GM23338 (cell line): Measurements from ENCODE around the gene TTBK1.

Experiments
- EZH2 ChIP-seq: fragments of 200-600 bp; sonication (generic); IDR thresholded peaks from one replicate; pipeline ENCODE4 v1.8.0; 2017; ENCODE audit warnings: antibody characterized with exemption, mild to moderate bottlenecking, low read depth; ENCODE audit not compliant: unreplicated experiment
- JUNB ChIP-seq: IDR thresholded peaks from one replicate; pipeline ENCODE4 v1.6.1; 2016; ENCODE audit warnings: antibody characterized with exemption; ENCODE audit not compliant: unreplicated experiment
- POLR2AphosphoS5 ChIP-seq: IDR thresholded peaks from 2 replicates; pipeline ENCODE4 v1.6.1; 2016; ENCODE audit warnings: antibody characterized with exemption, low read depth
- TF ChIP-seq, protein P1 (sequence below), 2 experiments: fragments of 200-600 bp in 1 of 2; sonication (generic) in 1 of 2; conservative IDR thresholded peaks; 2 replicates each; pipeline versions ENCODE4 v1.5.1 to v1.6.1; 2016 to 2017; ENCODE audit warnings: antibody characterized with exemption in 2 of 2, low read depth in 2 of 2, mild to moderate bottlenecking in 2 of 2, moderate library complexity in 1 of 2
- TF ChIP-seq, protein P2 (sequence below): IDR thresholded peaks from one replicate; pipeline ENCODE4 v1.6.1; 2018; ENCODE audit warnings: antibody characterized with exemption; ENCODE audit not compliant: unreplicated experiment

- TF ChIP-seq, protein P1, sequence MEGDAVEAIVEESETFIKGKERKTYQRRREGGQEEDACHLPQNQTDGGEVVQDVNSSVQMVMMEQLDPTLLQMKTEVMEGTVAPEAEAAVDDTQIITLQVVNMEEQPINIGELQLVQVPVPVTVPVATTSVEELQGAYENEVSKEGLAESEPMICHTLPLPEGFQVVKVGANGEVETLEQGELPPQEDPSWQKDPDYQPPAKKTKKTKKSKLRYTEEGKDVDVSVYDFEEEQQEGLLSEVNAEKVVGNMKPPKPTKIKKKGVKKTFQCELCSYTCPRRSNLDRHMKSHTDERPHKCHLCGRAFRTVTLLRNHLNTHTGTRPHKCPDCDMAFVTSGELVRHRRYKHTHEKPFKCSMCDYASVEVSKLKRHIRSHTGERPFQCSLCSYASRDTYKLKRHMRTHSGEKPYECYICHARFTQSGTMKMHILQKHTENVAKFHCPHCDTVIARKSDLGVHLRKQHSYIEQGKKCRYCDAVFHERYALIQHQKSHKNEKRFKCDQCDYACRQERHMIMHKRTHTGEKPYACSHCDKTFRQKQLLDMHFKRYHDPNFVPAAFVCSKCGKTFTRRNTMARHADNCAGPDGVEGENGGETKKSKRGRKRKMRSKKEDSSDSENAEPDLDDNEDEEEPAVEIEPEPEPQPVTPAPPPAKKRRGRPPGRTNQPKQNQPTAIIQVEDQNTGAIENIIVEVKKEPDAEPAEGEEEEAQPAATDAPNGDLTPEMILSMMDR (conservative IDR thresholded peaks at IDR 0.05; ENCODE audit: low read depth in 2 of 2), result no peak
- TF ChIP-seq POLR2AphosphoS5 (no peak), JUNB (no peak), EZH2 (no peak)
- TF ChIP-seq, protein P2, sequence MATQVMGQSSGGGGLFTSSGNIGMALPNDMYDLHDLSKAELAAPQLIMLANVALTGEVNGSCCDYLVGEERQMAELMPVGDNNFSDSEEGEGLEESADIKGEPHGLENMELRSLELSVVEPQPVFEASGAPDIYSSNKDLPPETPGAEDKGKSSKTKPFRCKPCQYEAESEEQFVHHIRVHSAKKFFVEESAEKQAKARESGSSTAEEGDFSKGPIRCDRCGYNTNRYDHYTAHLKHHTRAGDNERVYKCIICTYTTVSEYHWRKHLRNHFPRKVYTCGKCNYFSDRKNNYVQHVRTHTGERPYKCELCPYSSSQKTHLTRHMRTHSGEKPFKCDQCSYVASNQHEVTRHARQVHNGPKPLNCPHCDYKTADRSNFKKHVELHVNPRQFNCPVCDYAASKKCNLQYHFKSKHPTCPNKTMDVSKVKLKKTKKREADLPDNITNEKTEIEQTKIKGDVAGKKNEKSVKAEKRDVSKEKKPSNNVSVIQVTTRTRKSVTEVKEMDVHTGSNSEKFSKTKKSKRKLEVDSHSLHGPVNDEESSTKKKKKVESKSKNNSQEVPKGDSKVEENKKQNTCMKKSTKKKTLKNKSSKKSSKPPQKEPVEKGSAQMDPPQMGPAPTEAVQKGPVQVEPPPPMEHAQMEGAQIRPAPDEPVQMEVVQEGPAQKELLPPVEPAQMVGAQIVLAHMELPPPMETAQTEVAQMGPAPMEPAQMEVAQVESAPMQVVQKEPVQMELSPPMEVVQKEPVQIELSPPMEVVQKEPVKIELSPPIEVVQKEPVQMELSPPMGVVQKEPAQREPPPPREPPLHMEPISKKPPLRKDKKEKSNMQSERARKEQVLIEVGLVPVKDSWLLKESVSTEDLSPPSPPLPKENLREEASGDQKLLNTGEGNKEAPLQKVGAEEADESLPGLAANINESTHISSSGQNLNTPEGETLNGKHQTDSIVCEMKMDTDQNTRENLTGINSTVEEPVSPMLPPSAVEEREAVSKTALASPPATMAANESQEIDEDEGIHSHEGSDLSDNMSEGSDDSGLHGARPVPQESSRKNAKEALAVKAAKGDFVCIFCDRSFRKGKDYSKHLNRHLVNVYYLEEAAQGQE, result no peak
Measured at GRCh38 chr6:43313813-43314212, 70.5 kb downstream of the TTBK1 start.
